Ishikawa (cell line): Measurements from ENCODE around the gene PIAS4.

Experiments used
- CREB1 ChIP-seq: IDR thresholded peaks from 2 replicates; pipeline ENCODE4 v1.6.1; 2012; ENCODE audit warnings: low read depth
- RAD21 ChIP-seq: IDR thresholded peaks from 2 replicates; pipeline ENCODE4 v1.6.1; 2012; ENCODE audit warnings: low read depth
- REST ChIP-seq: IDR thresholded peaks from 2 replicates; pipeline ENCODE4 v1.6.1; 2012; ENCODE audit warnings: low read depth, mild to moderate bottlenecking
- YY1 ChIP-seq: IDR thresholded peaks from 2 replicates; pipeline ENCODE4 v1.6.1; 2012; ENCODE audit warnings: low read depth
- ZBTB7A ChIP-seq: IDR thresholded peaks from 2 replicates; pipeline ENCODE4 v1.6.1; 2012; ENCODE audit warnings: low read depth

GRCh38 chr19:4028334-4029246 lies 21.1 kb downstream of the PIAS4 start:
- TF ChIP-seq CREB1 = no peak
- TF ChIP-seq RAD21 = no peak
- no peak for TF ChIP-seq ZBTB7A
- no peak for TF ChIP-seq YY1
- no peak for TF ChIP-seq REST
